ENCODE data around the gene AK3.
A peak's percentile ranks its signal among the peaks of the same experiment; 100 is the strongest.

Gene AK3

GRCh38 chr9:4774209-4774608 lies 33.2 kb upstream of the AK3 start:
- no peak overlapping the region for H3K27ac ChIP-seq
- TF ChIP-seq ZFX (IDR thresholded peaks at IDR 0.05; ENCODE audit: borderline replicate concordance) (no peak), CTCF (IDR thresholded peaks at IDR 0.05) (no peak)

GRCh38 chr9:4771788-4772187 lies 30.8 kb upstream of the AK3 start:
- TF ChIP-seq CTCF (IDR thresholded peaks at IDR 0.05): no peak
- no peak overlapping the region for H3K27ac ChIP-seq

- TF ChIP-seq CTCF (IDR thresholded peaks at IDR 0.05) (no peak), ZFX (IDR thresholded peaks at IDR 0.05; ENCODE audit: borderline replicate concordance) (no peak)
- H3K27ac ChIP-seq: no peak overlapping the region
Measured at GRCh38 chr9:4769321-4770080, 28.5 kb upstream of the AK3 start.

- no peak overlapping the region for H3K27ac ChIP-seq
- TF ChIP-seq CTCF (IDR thresholded peaks at IDR 0.05) (no peak), ZFX (IDR thresholded peaks at IDR 0.05; ENCODE audit: borderline replicate concordance) (no peak)
Measured at GRCh38 chr9:4768681-4769080, 27.7 kb upstream of the AK3 start.

GRCh38 chr9:4764033-4764432 lies 23.0 kb upstream of the AK3 start:
- TF ChIP-seq CTCF (IDR thresholded peaks at IDR 0.05) (no peak), ZFX (IDR thresholded peaks at IDR 0.05; ENCODE audit: borderline replicate concordance) (no peak)
- no peak overlapping the region for H3K27ac ChIP-seq

GRCh38 chr9:4762886-4763541 lies 22.0 kb upstream of the AK3 start:
- TF ChIP-seq ZFX (IDR thresholded peaks at IDR 0.05; ENCODE audit: borderline replicate concordance) (no peak), CTCF (IDR thresholded peaks at IDR 0.05) (peak; percentile 63)
- H3K27ac ChIP-seq: no peak overlapping the region

All from 22Rv1 (cell line).